Gastroesophageal sphincter (tissue), 4 donors: ENCODE measurements around the gene HIC2. TPM values are rescaled to one million over a fixed set of nuclear protein-coding genes. Genes with fewer than 3 reads are reported as not detected.
"Not testable (repeated sequence)": the region's sequence is repeated elsewhere in the genome, so short reads cannot be mapped to it uniquely, and the experiment has no call there.

Source experiments
- ATAC-seq: fragments of 150-250 bp; one replicate; pipeline ENCODE4 v1.9.1; 2016; ENCODE audit warnings: mild to moderate bottlenecking, moderate library complexity
- H3K27ac ChIP-seq, 4 donors: fragments of 200-600 bp; sonication (generic) in 3 of 4; 1 replicate in 3 of 4; 2 replicates in 1 of 4; pipeline ENCODE4 v1.5.1; 2016 to 2019
- H3K27me3 ChIP-seq: fragments of 200-600 bp; sonication (generic); one replicate; pipeline ENCODE4 v1.5.1; 2019
- H3K36me3 ChIP-seq, 2 donors: fragments of 200-600 bp; sonication (generic); one replicate each; pipeline ENCODE4 v1.5.1; 2019; ENCODE audit warnings: control low read depth in 1 of 2
- H3K4me1 ChIP-seq, 3 donors: fragments of 200-600 bp; sonication (generic); 1 replicate in 2 of 3; 2 replicates in 1 of 3; pipeline ENCODE4 v1.5.1; 2016 to 2019; ENCODE audit warnings: control low read depth in 2 of 3
- H3K4me3 ChIP-seq, 2 donors: fragments of 200-600 bp; sonication (generic); one replicate each; pipeline ENCODE4 v1.5.1; 2019; ENCODE audit warnings: mild to moderate bottlenecking in 1 of 2, moderate library complexity in 1 of 2
- H3K9me3 ChIP-seq, 3 donors: fragments of 200-600 bp; sonication (generic); one replicate each; pipeline ENCODE4 v1.5.1; 2017 to 2019; ENCODE audit warnings: control low read depth in 2 of 3
- WGBS, 2 donors: methylation state at CpG; one replicate each; pipeline ENCODE4 v1.1.5; 2018; ENCODE audit warnings: low coverage in 1 of 2; 5-methylcytosine and 5-hydroxymethylcytosine counted together
- small RNA-seq, 4 donors: library from RNA; depleted of rRNA; stranded (forward); fragments of <200 nt; gene quantifications; one replicate each; pipeline ENCODE3, GENCODE V24; 2016
- total RNA-seq, 4 donors: library from RNA; depleted of rRNA; stranded (reverse); fragments of >200 nt; gene quantifications; one replicate each; pipeline ENCODE4 v1.1.0, GENCODE V29; 2016

Gene HIC2
- total RNA-seq, 4 donors from 2014 or later = 4.4 to 5.1 (median 4.8) TPM

- no CpG with 5 or more reads among the region's 16 CpGs for WGBS, 2 donors
These were observed 82.7 kb downstream of the HIC2 start for GRCh38 chr22:21499623-21500506.

More at GRCh38 chr22:21499623-21500506, 82.7 kb downstream of the HIC2 start:
- H3K4me1 ChIP-seq, H3K27ac ChIP-seq, ATAC-seq, H3K9me3 ChIP-seq, H3K27me3 ChIP-seq, H3K36me3 ChIP-seq, H3K4me3 ChIP-seq: not testable (repeated sequence)

Small RNAs within 50 kb of the gene (small RNA-seq; reads per million reads assigned to genes)
- gene RF00492 (0 reads per million in 4 donors), gene RN7SKP63 (0 reads per million in 4 donors)

Other genes with a start within 250 kb of the HIC2 start
- gene RIMBP3B, start 33.6 kb upstream of the HIC2 start, total RNA-seq = under 1 TPM in 2 of 4 donors, not detected in 2; under 0.01 to 0.12 TPM
- 1 to 10 TPM in 1 of 4 donors, under 1 TPM in 2, not detected in 1; 0.15 to 4.4 (median 0.27) TPM for gene TMEM191C, start 50.0 kb downstream of the HIC2 start, total RNA-seq
- under 1 TPM; 0.15 to 0.40 (median 0.25) TPM for gene RIMBP3C, start 134.1 kb downstream of the HIC2 start, total RNA-seq
- gene UBE2L3, start 150.3 kb downstream of the HIC2 start, total RNA-seq = 10 to 100 TPM; 40.5 to 94.4 (median 60.0) TPM
- 10 to 100 TPM; 13.1 to 23.6 (median 22.1) TPM for gene YDJC, start 212.7 kb downstream of the HIC2 start, total RNA-seq
- 1 to 10 TPM in 1 of 4 donors, under 1 TPM in 3; 0.16 to 1.3 (median 0.20) TPM for gene CCDC116, start 215.4 kb downstream of the HIC2 start, total RNA-seq
- gene SDF2L1, start 224.9 kb downstream of the HIC2 start, total RNA-seq = 10 to 100 TPM; 20.7 to 44.1 (median 30.5) TPM
- 10 to 100 TPM; 18.6 to 38.0 (median 22.4) TPM for gene PPIL2, start 248.6 kb downstream of the HIC2 start, total RNA-seq